ENCODE results near the gene HOTAIR. TPM values are rescaled to one million over a fixed set of nuclear protein-coding genes. Genes with fewer than 3 reads are reported as not detected.

Gene HOTAIR
- total RNA-seq, 1 experiment from 2014 or later = not detected

GRCh38 chr12:54002278-54002914, 27.6 kb upstream of the HOTAIR start (continued):
- TF ChIP-seq ZBTB43 (CRISPR knock-in tag; IDR thresholded peaks at IDR 0.05) (no peak), ZNF671 (CRISPR knock-in tag; IDR thresholded peaks at IDR 0.05) (no peak), SMAD4 (CRISPR knock-in tag; IDR thresholded peaks at IDR 0.05) (no peak)
- TF ChIP-seq, protein P1, sequence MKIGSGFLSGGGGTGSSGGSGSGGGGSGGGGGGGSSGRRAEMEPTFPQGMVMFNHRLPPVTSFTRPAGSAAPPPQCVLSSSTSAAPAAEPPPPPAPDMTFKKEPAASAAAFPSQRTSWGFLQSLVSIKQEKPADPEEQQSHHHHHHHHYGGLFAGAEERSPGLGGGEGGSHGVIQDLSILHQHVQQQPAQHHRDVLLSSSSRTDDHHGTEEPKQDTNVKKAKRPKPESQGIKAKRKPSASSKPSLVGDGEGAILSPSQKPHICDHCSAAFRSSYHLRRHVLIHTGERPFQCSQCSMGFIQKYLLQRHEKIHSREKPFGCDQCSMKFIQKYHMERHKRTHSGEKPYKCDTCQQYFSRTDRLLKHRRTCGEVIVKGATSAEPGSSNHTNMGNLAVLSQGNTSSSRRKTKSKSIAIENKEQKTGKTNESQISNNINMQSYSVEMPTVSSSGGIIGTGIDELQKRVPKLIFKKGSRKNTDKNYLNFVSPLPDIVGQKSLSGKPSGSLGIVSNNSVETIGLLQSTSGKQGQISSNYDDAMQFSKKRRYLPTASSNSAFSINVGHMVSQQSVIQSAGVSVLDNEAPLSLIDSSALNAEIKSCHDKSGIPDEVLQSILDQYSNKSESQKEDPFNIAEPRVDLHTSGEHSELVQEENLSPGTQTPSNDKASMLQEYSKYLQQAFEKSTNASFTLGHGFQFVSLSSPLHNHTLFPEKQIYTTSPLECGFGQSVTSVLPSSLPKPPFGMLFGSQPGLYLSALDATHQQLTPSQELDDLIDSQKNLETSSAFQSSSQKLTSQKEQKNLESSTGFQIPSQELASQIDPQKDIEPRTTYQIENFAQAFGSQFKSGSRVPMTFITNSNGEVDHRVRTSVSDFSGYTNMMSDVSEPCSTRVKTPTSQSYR (CRISPR knock-in tag; IDR thresholded peaks at IDR 0.05) = no peak
- TF ChIP-seq, protein P2, sequence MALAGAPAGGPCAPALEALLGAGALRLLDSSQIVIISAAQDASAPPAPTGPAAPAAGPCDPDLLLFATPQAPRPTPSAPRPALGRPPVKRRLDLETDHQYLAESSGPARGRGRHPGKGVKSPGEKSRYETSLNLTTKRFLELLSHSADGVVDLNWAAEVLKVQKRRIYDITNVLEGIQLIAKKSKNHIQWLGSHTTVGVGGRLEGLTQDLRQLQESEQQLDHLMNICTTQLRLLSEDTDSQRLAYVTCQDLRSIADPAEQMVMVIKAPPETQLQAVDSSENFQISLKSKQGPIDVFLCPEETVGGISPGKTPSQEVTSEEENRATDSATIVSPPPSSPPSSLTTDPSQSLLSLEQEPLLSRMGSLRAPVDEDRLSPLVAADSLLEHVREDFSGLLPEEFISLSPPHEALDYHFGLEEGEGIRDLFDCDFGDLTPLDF (CRISPR knock-in tag; IDR thresholded peaks at IDR 0.05) = no peak

GRCh38 chr12:54001283-54002187, 26.8 kb upstream of the HOTAIR start:
- Mint-ChIP-seq H3K36me3 (no peaks in the 10 kb centered on the region; the same call in 1 of the 2 replicates), H3K27ac (no peak overlapping the region), H3K4me1 (peaks cover 23% of the 10 kb centered on the region), H3K27me3 (ENCODE audit: low read depth) (peaks cover 100% of the 10 kb centered on the region), H3K9me3 (no peaks in the 10 kb centered on the region), H3K4me3 (no peak overlapping the region)
- ChIA-PET POLR2A (no interaction called here), CTCF (interaction anchor here (0.6 to 10.8 kb wide), 7 partner anchors 16 to 323 kb away, joined by 3 to 107 read pairs (median 17); partner anchors contain the start of genes COPZ1, HOXC10 and HOXC4)
- no peak for ATAC-seq
- TF ChIP-seq GTF2I (CRISPR knock-in tag; conservative IDR thresholded peaks at IDR 0.05) (no peak), FOXP1 (CRISPR knock-in tag; IDR thresholded peaks at IDR 0.05; ENCODE audit: borderline replicate concordance) (no peak), ZNF416 (CRISPR knock-in tag; IDR thresholded peaks at IDR 0.05) (no peak), RELA (CRISPR knock-in tag; IDR thresholded peaks at IDR 0.05; ENCODE audit: borderline replicate concordance) (no peak), ATF1 (CRISPR knock-in tag; IDR thresholded peaks at IDR 0.05) (no peak), AFF4 (CRISPR knock-in tag; IDR thresholded peaks at IDR 0.05; ENCODE audit: borderline replicate concordance) (no peak), JAZF1 (CRISPR knock-in tag; IDR thresholded peaks at IDR 0.05) (no peak), SMAD4 (CRISPR knock-in tag; IDR thresholded peaks at IDR 0.05) (no peak), CREB1 (CRISPR knock-in tag; IDR thresholded peaks at IDR 0.05) (no peak), AR (CRISPR knock-in tag; IDR thresholded peaks at IDR 0.05) (no peak), FOXJ3 (CRISPR knock-in tag; IDR thresholded peaks at IDR 0.05; ENCODE audit: borderline replicate concordance) (no peak)
- TF ChIP-seq, protein P2 (CRISPR knock-in tag; IDR thresholded peaks at IDR 0.05) = no peak
- DNase-seq (ENCODE audit: low spot score) = no peak

All from WTC11 (cell line).